GM12878 (cell line): ENCODE measurements around the gene ZNF48.

Source experiments
- HDAC2 ChIP-seq: fragments of 200-600 bp; sonication (generic); IDR thresholded peaks from 2 replicates; pipeline ENCODE4 v1.6.1; 2017
- MYC ChIP-seq: IDR thresholded peaks from 2 replicates; pipeline ENCODE4 v1.6.1; 2011; ENCODE audit warnings: mild to moderate bottlenecking, low read length, moderate library complexity, inconsistent platforms; ENCODE audit not compliant: insufficient read depth, insufficient replicate concordance, insufficient read length, severe bottlenecking
- POLR2A ChIP-seq: IDR thresholded peaks from 2 replicates; pipeline ENCODE4 v1.6.1; 2011; ENCODE audit warnings: low read depth, mild to moderate bottlenecking, low read length
- POLR2AphosphoS5 ChIP-seq: IDR thresholded peaks from 2 replicates; pipeline ENCODE4 v1.6.1; 2011; ENCODE audit warnings: mild to moderate bottlenecking, low read length, inconsistent platforms
- SMAD1 ChIP-seq: fragments of 450-650 bp; IDR thresholded peaks from 2 replicates; pipeline ENCODE4 v1.6.1; 2018; ENCODE audit warnings: mild to moderate bottlenecking, low read depth; ENCODE audit not compliant: partially characterized antibody
- ZNF274 ChIP-seq: IDR thresholded peaks from one replicate; pipeline ENCODE4 v1.8.0; 2011; ENCODE audit not compliant: insufficient read length, insufficient read depth
- TF ChIP-seq, protein P1 (sequence below): IDR thresholded peaks from 2 replicates; pipeline ENCODE4 v1.6.1; 2012; ENCODE audit warnings: low read depth, low read length, improper control_type of control experiment
- TF ChIP-seq, protein P2 (sequence below), 3 experiments: IDR thresholded peaks in 2 of 3; conservative IDR thresholded peaks in 1 of 3; 2 replicates each; pipeline ENCODE4 v1.5.1; 2011; ENCODE audit warnings: low read depth in 3 of 3, low read length in 3 of 3, mild to moderate bottlenecking in 3 of 3, control low read depth in 2 of 3, moderate library complexity in 2 of 3, inconsistent platforms in 1 of 3, mixed read lengths in 1 of 3; ENCODE audit not compliant: control insufficient read depth in 2 of 3, insufficient read depth in 1 of 3; ENCODE audit errors: extremely low read depth in 1 of 3
- TF ChIP-seq, protein P3 (sequence below): IDR thresholded peaks from 2 replicates; pipeline ENCODE4 v1.6.1; 2011; ENCODE audit warnings: borderline replicate concordance, low read depth, mild to moderate bottlenecking, moderate library complexity, low read length; ENCODE audit not compliant: insufficient read depth, poor library complexity, severe bottlenecking

DNA sequence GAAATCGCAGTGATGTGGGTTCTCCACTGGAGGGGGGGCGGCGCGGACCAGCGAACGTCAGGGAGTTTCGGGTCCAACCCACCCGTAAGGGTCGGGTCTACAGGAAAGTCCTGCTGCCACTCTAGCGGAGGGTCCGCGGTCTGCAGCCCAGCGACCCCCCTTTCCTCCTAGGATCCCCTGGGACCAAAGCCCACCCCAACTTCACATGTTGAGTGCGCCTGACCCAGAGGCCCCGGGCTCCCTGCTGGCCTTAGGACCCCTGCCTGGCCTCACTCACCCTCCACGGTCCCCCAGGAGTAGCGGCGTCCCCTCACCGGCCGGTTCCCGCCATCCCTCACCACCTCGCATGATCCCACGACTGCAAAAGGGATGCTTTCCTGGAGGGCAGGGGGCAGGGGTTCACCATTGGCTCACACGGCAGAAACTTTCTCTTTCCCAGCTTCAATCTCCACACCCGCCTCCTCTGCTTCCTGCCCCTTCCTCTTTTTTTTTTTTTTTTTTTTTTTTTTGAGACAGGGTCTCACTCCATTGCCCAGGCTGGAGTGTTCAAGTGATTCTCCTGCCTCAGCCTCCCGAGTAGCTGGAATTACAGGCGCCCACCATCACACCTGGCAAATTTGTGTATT, 15.9 kb upstream of the ZNF48 start:
- TF ChIP-seq, protein P1, sequence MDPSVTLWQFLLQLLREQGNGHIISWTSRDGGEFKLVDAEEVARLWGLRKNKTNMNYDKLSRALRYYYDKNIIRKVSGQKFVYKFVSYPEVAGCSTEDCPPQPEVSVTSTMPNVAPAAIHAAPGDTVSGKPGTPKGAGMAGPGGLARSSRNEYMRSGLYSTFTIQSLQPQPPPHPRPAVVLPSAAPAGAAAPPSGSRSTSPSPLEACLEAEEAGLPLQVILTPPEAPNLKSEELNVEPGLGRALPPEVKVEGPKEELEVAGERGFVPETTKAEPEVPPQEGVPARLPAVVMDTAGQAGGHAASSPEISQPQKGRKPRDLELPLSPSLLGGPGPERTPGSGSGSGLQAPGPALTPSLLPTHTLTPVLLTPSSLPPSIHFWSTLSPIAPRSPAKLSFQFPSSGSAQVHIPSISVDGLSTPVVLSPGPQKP = no peak
- TF ChIP-seq POLR2AphosphoS5 (no peak), MYC (no peak), HDAC2 (no peak), ZNF274 (no peak), POLR2A (no peak), SMAD1 (no peak)
- TF ChIP-seq, protein P2, sequence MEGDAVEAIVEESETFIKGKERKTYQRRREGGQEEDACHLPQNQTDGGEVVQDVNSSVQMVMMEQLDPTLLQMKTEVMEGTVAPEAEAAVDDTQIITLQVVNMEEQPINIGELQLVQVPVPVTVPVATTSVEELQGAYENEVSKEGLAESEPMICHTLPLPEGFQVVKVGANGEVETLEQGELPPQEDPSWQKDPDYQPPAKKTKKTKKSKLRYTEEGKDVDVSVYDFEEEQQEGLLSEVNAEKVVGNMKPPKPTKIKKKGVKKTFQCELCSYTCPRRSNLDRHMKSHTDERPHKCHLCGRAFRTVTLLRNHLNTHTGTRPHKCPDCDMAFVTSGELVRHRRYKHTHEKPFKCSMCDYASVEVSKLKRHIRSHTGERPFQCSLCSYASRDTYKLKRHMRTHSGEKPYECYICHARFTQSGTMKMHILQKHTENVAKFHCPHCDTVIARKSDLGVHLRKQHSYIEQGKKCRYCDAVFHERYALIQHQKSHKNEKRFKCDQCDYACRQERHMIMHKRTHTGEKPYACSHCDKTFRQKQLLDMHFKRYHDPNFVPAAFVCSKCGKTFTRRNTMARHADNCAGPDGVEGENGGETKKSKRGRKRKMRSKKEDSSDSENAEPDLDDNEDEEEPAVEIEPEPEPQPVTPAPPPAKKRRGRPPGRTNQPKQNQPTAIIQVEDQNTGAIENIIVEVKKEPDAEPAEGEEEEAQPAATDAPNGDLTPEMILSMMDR (IDR thresholded peaks at IDR 0.05 in 2 of 3, conservative IDR thresholded peaks at IDR 0.05 in 1 of 3; ENCODE audit: control insufficient read depth in 2 of 3, extremely low read depth in 1 of 3, insufficient read depth in 1 of 3, low read depth in 3 of 3, low read length in 3 of 3) = 0 out of 6 replicates have a peak, but pooled peaks of 1 of the 3 experiments have one; percentile 0
- TF ChIP-seq, protein P3, sequence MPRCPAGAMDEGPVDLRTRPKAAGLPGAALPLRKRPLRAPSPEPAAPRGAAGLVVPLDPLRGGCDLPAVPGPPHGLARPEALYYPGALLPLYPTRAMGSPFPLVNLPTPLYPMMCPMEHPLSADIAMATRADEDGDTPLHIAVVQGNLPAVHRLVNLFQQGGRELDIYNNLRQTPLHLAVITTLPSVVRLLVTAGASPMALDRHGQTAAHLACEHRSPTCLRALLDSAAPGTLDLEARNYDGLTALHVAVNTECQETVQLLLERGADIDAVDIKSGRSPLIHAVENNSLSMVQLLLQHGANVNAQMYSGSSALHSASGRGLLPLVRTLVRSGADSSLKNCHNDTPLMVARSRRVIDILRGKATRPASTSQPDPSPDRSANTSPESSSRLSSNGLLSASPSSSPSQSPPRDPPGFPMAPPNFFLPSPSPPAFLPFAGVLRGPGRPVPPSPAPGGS = no peak
